Pancreas (tissue), 10 donors: ENCODE measurements around the gene SERPINA9. TPM values are rescaled to one million over a fixed set of nuclear protein-coding genes. Genes with fewer than 3 reads are reported as not detected.
A peak's percentile ranks its signal among the peaks of the same experiment; 100 is the strongest.

Experiments used
- ATAC-seq, 4 donors: fragments of 200-7000 bp; cut with Tn5 transposase; one replicate each; pipeline versions ENCODE4 v1.8.0 to v1.9.1; 2020; ENCODE audit warnings: mild to moderate bottlenecking in 4 of 4, moderate library complexity in 4 of 4
- DNase-seq, 6 donors: peaks; one replicate each; pipeline ENCODE4 v3.0.0-alpha.2; 2020
- FAIRE-seq: peaks from 2 replicates; lab custom pipeline; 2012; peaks lifted over from hg19 to GRCh38; lab: Jason Lieb, UNC
- H3K27ac ChIP-seq, 4 donors: fragments of 200-600 bp; sonication (generic); 1 replicate in 3 of 4; 2 replicates in 1 of 4; pipeline versions ENCODE4 v1.5.0 to v1.8.0; 2020
- H3K27me3 ChIP-seq, 4 donors: fragments of 200-600 bp; one replicate each; pipeline ENCODE4 v1.8.0; 2021
- H3K36me3 ChIP-seq, 3 donors: fragments of 200-600 bp; sonication (generic) in 1 of 3; one replicate each; pipeline versions ENCODE4 v1.5.0 to v1.8.0; 2020 to 2021
- H3K4me1 ChIP-seq, 3 donors: fragments of 200-600 bp; one replicate each; pipeline ENCODE4 v1.8.0; 2021
- H3K4me3 ChIP-seq, 4 donors: fragments of 200-600 bp; sonication (generic) in 2 of 4; one replicate each; pipeline versions ENCODE4 v1.5.0 to v1.8.0; 2020 to 2021
- H3K9me3 ChIP-seq, 4 donors: fragments of 200-600 bp; one replicate each; pipeline ENCODE4 v1.8.0; 2021
- WGBS, 2 donors: extraction: QIAGEN DNeasy Blood & Tissue Kit; methylation state at CpG; one replicate each; pipeline ENCODE4 v1.1.7; 2013; 5-methylcytosine and 5-hydroxymethylcytosine counted together
- intact Hi-C, 3 donors: fragments of 100-400 bp; cut with DNase I; formaldehyde crosslinking; loops; one replicate each; pipeline versions ENCODE4 v1.11.1 to v1.14.2; 2022
- polyA plus RNA-seq, 2 donors: library from polyadenylated mRNA; stranded (reverse); fragments of 200-250 nt; gene quantifications; one replicate each; pipeline ENCODE4 v1.2.3, GENCODE V29; 2013
- total RNA-seq, 6 donors: library from RNA; stranded (reverse); fragmentation: NEBNext Ultra II Directional in 4 of 6; extraction: Animal tissue kit (Norgen Biotek cat#: 25700) in 4 of 6; gene quantifications; one replicate each; pipeline versions ENCODE4 v1.2.1 to v1.2.4, GENCODE V29; 2021 to 2023
- TF ChIP-seq, protein P1 (sequence below), 4 donors: fragments of 200-600 bp; sonication (generic) in 3 of 4; IDR thresholded peaks; one replicate each; pipeline versions ENCODE4 v1.5.0 to v1.8.0; 2021; ENCODE audit warnings: antibody characterized with exemption in 4 of 4
- donor health status: healthy with polysubstance abuse.
- donor health status: DM: no; HTN: no; CAD: no; lungs with moderate emphysema.
- donor health status: DM: no; HTN: no; CAD: no.
- donor health status: control.
- donor health status: control.
- donor health status: Bipolar disorder and iron deficiency.
- donor health status: DM: yes; HTN: yes; CAD: no.
- donor health status: DM: no; HTN: no; CAD: no.
- donor health status: DM: no; HTN: no; CAD: no.
- donor health status: DM: yes; HTN: yes; CAD: no.

SERPINA9 gene
- total and polyA plus RNA-seq, 8 donors = not detected

- DNase-seq = no peak
- FAIRE-seq = no peak
- intact Hi-C loops = no loop called here
- 60 to 64% methylated on average over 14 to 16 of the region's 16 CpGs for WGBS, 2 donors
- H3K27ac ChIP-seq = no peak overlapping the region
- no peak overlapping the region for H3K4me3 ChIP-seq
- H3K36me3 ChIP-seq = no peaks in the 10 kb centered on the region
- no peaks in the 10 kb centered on the region for H3K9me3 ChIP-seq
- TF ChIP-seq, protein P1, sequence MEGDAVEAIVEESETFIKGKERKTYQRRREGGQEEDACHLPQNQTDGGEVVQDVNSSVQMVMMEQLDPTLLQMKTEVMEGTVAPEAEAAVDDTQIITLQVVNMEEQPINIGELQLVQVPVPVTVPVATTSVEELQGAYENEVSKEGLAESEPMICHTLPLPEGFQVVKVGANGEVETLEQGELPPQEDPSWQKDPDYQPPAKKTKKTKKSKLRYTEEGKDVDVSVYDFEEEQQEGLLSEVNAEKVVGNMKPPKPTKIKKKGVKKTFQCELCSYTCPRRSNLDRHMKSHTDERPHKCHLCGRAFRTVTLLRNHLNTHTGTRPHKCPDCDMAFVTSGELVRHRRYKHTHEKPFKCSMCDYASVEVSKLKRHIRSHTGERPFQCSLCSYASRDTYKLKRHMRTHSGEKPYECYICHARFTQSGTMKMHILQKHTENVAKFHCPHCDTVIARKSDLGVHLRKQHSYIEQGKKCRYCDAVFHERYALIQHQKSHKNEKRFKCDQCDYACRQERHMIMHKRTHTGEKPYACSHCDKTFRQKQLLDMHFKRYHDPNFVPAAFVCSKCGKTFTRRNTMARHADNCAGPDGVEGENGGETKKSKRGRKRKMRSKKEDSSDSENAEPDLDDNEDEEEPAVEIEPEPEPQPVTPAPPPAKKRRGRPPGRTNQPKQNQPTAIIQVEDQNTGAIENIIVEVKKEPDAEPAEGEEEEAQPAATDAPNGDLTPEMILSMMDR (IDR thresholded peaks at IDR 0.05) = no peak
- ATAC-seq = peak in 3 of 4 donors; percentile 9 to 44 (median 23)
- no peaks in the 10 kb centered on the region for H3K4me1 ChIP-seq
- H3K27me3 ChIP-seq = no peaks in the 10 kb centered on the region
These were observed 25.9 kb upstream of the SERPINA9 start for GRCh38 chr14:94501588-94502516.

DNA sequence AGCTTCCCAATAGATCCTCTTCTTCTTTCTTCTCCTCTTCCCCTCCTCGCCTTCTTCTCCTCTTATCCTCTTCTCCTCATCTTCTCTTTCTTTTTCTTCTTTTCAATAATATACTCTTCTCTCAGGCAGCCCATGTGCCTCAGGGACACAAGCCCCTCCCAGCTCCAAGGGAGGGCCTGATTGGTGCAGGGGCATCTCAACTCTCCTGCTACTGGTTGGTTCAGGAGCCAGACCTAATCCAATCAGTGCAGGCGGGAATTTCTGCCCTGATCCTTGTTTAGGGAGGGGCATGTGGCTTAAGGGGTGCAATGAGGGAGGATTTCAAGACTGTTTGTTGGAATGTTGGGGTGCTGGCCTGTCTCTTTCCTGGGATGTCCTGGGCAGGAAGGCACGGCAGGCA, 24.3 kb upstream of the SERPINA9 start:
- no peak overlapping the region for H3K27ac ChIP-seq
- FAIRE-seq = no peak
- no peaks in the 10 kb centered on the region for H3K27me3 ChIP-seq
- DNase-seq = no peak
- intact Hi-C loops = no loop called here
- 76 to 82% methylated on average over 3 of the region's 3 CpGs for WGBS, 2 donors
- TF ChIP-seq, protein P1 (IDR thresholded peaks at IDR 0.05) = no peak
- ATAC-seq = no peak
- no peaks in the 10 kb centered on the region for H3K36me3 ChIP-seq
- H3K9me3 ChIP-seq = no peaks in the 10 kb centered on the region
- H3K4me1 ChIP-seq = no peaks in the 10 kb centered on the region
- no peak overlapping the region for H3K4me3 ChIP-seq

GRCh38 chr14:94499673-94500072, 23.7 kb upstream of the SERPINA9 start:
- intact Hi-C loops = no loop called here
- H3K36me3 ChIP-seq = no peaks in the 10 kb centered on the region
- no peaks in the 10 kb centered on the region for H3K9me3 ChIP-seq
- H3K27me3 ChIP-seq = no peaks in the 10 kb centered on the region
- H3K4me3 ChIP-seq = no peak overlapping the region
- WGBS, 2 donors = 57 to 60% methylated on average over 2 of the region's 2 CpGs
- ATAC-seq (no peak), DNase-seq (no peak), FAIRE-seq (no peak)
- H3K4me1 ChIP-seq = no peaks in the 10 kb centered on the region
- H3K27ac ChIP-seq = no peak overlapping the region
- TF ChIP-seq, protein P1 (IDR thresholded peaks at IDR 0.05) = no peak

DNA sequence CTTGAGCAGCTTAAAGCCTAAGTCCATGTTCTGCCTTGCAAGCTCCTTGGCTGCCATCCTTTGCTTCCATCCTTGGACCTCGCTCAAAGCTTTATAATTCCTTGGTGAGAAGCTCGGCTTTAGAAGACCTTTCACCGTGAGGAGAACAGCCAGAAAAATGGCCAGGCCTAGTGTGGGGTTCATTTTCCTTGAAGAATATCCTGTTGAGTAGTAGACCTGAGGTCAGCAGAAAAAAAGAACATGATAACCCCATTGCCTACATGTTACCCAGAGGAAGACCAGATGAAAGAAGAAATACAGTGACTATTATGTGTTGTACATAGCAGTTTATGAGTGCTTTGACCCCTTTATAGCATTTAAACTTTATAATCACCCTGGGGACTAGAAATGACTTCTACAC, 22.2 kb upstream of the SERPINA9 start:
- Histone ChIP-seq H3K27ac (no peak overlapping the region), H3K9me3 (no peaks in the 10 kb centered on the region), H3K27me3 (no peaks in the 10 kb centered on the region), H3K4me1 (no peaks in the 10 kb centered on the region), H3K36me3 (no peaks in the 10 kb centered on the region), H3K4me3 (no peak overlapping the region)
- ATAC-seq (no peak), DNase-seq (no peak), FAIRE-seq (no peak)
- TF ChIP-seq, protein P1 (IDR thresholded peaks at IDR 0.05) = no peak
- intact Hi-C loops = no loop called here
- WGBS, 2 donors = 80 to 91% methylated on average over 3 of the region's 3 CpGs

- Histone ChIP-seq H3K4me1 (no peaks in the 10 kb centered on the region), H3K36me3 (no peaks in the 10 kb centered on the region), H3K9me3 (no peaks in the 10 kb centered on the region), H3K27me3 (no peaks in the 10 kb centered on the region), H3K4me3 (no peak overlapping the region), H3K27ac (no peak overlapping the region)
- DNase-seq (no peak), FAIRE-seq (no peak), ATAC-seq (no peak)
- intact Hi-C loops = no loop called here
- TF ChIP-seq, protein P1 (IDR thresholded peaks at IDR 0.05) = no peak
- 51 to 63% methylated on average over 4 of the region's 4 CpGs for WGBS, 2 donors
These were observed 18.1 kb upstream of the SERPINA9 start for GRCh38 chr14:94494085-94494484.
